ENCODE measurements around the gene KCNB1.

GRCh38 chr20:49361862-49362660, 120.4 kb downstream of the KCNB1 start:
- no peak for TF ChIP-seq POLR2A (IDR thresholded peaks at IDR 0.05)
- no peak for TF ChIP-seq CTCF (IDR thresholded peaks at IDR 0.05)
- TF ChIP-seq EP300 (IDR thresholded peaks at IDR 0.05), result no peak
- no peak for TF ChIP-seq POLR2AphosphoS5 (IDR thresholded peaks at IDR 0.05)

Measured in stomach (tissue), 4 donors.